A673 (cell line): ENCODE data around the gene TMEM167A.

ENCODE experiments used
- EZH2 ChIP-seq: fragments of 200-600 bp; sonication (generic); IDR thresholded peaks from 2 replicates; pipeline ENCODE4 v1.6.1; 2017; ENCODE audit warnings: borderline replicate concordance, low read depth, mild to moderate bottlenecking, mixed read lengths, antibody characterized with exemption, low read length; ENCODE audit not compliant: poor library complexity, severe bottlenecking
- TF ChIP-seq, protein P1 (sequence below): fragments of 300-800, 200-600 bp; sonication (generic); conservative IDR thresholded peaks from 2 replicates; pipeline ENCODE4 v1.5.1; 2017; ENCODE audit warnings: low read depth, mild to moderate bottlenecking, antibody characterized with exemption, low read length, moderate library complexity, mixed read lengths

DNA sequence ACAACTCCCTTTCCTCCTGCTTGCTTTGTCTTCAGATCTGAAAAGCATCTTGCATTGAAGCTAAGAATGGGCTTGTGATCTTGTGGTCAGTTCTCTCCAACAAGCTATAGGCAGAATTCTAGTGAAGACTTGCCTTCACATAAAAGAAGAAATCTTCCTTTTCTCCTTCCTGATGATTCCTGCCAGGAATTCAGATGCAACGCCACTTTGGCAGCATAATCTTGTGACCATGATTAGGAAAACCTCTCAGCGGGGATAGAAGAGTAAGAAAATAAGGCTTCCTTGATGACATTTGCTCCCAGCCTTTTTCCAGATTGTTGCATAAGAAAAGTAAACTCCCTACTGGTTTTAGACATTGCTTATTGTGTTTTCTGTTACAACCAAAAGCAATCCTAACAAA lies 73.4 kb downstream of the TMEM167A start:
- TF ChIP-seq, protein P1, sequence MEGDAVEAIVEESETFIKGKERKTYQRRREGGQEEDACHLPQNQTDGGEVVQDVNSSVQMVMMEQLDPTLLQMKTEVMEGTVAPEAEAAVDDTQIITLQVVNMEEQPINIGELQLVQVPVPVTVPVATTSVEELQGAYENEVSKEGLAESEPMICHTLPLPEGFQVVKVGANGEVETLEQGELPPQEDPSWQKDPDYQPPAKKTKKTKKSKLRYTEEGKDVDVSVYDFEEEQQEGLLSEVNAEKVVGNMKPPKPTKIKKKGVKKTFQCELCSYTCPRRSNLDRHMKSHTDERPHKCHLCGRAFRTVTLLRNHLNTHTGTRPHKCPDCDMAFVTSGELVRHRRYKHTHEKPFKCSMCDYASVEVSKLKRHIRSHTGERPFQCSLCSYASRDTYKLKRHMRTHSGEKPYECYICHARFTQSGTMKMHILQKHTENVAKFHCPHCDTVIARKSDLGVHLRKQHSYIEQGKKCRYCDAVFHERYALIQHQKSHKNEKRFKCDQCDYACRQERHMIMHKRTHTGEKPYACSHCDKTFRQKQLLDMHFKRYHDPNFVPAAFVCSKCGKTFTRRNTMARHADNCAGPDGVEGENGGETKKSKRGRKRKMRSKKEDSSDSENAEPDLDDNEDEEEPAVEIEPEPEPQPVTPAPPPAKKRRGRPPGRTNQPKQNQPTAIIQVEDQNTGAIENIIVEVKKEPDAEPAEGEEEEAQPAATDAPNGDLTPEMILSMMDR, result no peak
- TF ChIP-seq EZH2, result no peak
